NCI-H1417 (cell line): ENCODE results near the gene CTIF.
A peak's percentile ranks its signal among the peaks of the same experiment; 100 is the strongest.
"Not testable (repeated sequence)": the region's sequence is repeated elsewhere in the genome, so short reads cannot be mapped to it uniquely, and the experiment has no call there.

ENCODE experiments used
- DNase-seq, 3 experiments: peaks; one replicate each; lab custom pipeline; 2025; lab: John Stamatoyannopoulos, UW

CTIF gene

DNA sequence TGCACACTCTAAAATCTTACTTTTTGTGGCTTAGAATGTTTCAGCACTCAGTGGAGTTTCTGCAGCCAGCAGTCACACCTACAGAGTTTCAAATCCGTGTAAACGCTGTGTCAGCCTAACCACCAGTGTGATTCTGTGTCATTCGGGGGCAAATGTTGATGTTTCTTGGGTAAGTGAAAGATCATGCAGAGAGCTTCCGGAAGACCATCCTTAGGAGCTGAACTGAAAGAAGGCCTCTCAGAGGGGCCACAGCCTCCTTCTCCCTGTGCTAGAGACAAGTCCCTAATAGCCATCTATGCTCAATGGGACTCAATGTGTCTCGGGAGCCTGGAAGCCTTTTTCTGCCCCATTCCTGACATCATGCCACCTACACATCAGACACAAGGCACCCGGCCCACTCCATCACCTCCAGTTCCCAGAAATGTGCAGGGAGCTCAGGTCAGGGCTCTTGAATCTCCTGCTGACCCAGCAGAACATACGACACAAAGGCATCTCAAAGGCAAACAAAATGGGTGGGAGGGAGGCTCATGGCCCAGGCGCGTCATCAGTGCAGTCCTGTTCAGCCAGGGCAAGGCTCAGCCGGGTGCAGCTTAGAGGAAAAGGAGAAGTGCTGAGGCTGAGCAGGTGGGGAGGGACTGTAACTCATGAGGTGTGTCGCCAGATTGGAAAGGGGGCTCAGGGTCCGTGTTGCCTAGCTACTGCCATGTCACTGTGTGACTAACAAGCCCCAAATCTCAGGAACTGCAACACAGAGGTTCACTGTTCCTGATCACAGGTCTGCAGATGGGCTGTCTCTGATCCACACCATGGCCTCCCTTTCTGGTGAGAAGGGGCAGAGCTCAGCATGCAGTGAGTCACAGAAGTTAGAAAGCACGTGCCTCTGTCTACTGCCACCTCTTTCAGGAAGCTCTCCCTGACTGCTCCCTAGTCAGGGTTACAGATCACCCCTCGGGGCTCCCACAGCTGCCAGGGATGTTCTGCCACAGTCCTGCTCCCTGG lies 329.9 kb downstream of the CTIF start:
- peak in 1 of 3 experiments; percentile 30 for DNase-seq

DNA sequence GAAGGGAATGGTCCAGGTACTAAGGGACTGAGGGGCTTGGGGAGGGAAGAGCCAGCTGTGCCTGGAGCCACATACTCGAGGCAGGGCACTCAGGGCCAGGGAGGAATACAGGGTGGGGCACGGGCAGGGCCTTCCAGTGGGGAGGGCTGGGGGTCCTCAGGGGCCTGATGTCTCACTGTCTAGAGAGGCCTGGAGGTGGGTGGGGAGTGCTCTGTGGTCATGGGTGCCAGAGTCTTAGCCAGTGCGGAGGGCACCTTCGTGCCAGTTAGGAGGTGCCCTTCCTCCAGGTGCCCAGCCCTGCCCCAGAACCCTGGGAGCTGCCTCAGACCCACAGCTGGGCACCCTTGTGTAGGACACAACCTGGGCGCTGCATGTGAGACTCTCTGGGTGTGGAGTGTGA lies 330.8 kb downstream of the CTIF start:
- DNase-seq: no peak

DNA sequence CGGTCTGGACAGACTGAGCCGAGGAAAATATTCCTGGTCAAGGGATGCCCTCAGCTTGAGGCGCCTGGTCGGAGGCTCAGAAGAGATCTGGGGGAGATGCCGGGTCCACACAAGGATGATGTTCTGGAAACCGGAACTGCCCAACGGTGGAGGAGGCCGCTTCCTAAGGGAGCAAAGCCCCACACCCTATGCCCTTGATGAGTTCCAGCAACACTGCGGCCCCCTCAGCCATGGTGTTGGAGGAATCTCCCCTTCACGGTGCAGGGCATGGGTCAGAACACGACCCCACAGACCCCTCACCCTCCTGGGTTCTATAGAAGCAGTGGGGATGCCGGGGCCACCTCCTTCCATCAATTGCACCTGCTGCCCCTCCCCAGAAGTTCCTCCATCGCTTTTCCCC lies 332.1 kb downstream of the CTIF start:
- not testable (repeated sequence) for DNase-seq

DNA sequence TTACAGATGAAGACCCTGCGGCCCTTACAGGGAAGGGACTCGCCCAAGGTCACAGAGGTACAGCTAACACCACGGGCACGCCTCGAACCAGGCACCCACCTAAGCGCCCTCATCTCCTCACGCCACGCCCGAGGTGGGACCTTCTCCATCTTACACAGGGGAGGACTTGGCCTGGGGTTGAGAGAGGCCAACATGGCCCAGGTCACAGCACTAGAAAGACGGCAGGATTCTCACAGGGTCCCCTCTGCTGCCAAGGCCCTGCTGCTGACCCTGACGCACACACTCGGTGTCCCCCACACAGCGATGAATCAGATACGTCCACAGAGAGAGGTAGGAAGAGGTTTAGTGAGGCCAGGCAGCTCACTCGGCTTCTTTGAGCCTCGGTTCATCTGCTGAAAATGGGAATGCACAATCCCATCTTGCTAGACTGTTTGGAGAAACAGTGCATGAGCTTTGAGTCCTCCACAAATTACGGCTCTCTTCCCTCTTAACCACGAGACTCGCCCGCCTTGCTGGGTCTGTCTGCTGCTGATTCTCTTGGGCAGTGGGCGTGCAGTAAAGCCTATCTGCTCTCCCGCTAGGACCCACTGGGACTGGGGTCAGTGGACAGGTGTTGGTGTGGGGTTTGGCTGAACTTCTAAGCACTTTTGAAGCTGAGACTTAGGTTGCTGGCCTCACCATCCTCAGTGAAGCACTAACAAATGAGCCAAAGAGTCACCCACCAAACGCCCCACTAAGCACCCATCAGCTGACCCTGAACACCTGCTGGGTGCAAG lies 332.7 kb downstream of the CTIF start:
- DNase-seq: no peak

DNA sequence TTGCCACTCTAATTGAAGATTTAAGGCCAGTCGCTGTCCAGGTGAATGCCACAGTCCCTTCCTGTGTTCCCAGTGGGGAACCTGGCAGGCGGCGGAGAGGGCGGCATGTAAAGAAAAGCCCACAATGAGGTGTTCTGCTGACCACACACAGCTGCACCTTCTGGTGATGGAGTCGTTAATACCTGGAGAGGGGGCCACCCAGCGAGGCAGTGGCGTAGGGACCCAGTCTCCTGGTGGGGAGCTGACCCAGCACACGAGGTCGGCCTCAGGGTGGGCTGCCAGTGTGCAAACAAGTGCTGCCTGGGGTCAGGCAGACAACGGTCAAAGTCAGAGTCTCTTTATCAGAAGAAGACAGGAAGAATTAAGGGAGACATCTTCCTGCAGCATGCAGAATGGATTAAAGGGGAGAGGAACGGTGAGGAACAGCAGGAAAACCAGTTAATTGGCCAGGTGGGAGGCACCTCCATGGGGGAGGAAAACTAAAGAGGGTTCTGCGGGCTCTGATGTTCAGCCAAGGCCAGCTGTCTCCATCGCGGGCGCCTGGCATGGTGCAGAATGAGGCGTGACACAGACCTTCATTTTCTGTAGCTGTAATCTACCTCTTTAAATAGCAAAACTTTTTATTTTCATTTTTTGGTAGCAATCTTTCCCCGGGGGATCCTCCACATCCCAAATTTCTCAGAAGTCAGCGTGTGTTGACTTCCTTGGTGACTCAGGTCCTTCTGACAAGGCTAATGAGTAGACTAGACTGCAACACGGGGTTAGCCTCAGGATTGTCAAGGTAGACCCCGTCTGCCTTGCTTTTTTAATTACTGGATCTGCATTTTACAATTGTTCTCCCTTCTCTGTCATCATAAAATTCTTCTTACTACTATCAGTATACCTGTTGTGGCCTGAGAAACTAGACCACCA lies 333.7 kb downstream of the CTIF start:
- DNase-seq: peak in 2 of 3 experiments; percentile 62 to 82

DNA sequence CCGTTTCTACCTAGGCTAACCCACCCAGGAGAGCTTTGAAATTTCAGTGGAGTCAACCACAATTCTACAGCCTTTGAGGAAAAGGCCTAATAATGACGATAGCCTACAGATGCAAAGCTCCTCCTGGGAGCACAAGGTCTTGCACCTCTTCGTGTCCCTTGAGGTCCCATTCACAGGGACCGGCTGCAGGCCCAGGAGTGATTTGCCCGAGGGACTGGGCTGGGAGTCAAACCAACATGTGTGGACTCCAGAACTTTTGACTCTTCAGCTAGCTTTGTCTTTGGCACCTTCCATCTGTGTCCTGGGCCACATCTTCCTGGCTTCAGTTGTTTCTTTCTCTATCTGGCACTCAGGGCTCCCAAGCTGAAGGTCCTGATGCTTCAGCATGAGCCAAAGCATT lies 335.4 kb downstream of the CTIF start:
- DNase-seq: no peak

DNA sequence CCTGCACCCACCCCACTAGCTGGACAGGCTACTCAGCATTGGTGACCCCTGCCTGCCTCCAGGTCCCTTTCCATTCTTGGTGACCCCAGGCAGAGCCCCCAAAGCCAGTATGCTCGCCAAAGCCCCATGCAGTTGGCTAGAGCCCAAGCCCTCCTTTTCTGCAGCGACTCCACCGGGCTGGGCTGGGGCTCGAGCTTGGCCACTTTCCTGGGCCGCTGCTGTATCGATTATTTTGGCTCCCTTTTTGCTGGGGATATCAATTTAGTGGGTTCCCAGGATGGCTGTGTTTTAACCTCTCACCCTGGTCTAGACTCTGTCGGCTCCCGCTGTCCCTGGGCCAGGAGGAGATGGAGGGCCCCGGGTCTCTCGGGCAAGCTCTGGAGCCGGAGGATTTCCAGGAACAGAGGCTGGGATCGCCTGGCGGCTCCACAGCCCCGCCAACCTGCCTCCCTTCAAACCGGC lies 335.9 kb downstream of the CTIF start:
- no peak for DNase-seq

DNA sequence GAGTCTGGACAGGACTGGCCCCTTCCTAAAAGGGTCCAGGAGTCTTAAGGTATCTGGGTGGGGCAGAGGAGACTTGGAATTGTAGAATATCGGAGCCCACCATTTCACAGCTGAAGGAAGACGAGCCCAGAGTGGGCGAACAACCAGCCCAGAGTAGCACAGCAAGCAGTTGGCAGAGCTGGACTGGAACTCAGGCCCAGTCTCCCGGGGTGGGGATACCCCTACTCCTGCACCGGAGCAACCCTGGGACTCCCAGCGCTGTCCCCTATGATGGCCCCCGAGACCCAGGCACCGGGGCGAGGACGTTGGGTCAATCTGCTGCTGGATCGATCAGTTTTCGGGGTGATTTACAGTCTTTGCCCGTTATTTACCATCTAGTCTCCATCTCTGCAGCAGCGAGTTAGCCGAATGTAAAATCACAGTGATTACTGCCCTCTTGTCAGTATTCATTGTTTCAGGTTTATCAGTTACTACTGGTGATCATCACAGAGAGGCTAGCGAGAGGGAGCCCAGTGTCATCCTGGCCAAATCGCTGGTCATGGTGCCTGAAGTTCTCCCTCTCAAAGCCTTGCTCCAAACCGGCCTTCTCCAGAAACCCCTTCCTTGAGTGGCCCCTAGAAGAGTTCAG lies 336.6 kb downstream of the CTIF start:
- no peak for DNase-seq

DNA sequence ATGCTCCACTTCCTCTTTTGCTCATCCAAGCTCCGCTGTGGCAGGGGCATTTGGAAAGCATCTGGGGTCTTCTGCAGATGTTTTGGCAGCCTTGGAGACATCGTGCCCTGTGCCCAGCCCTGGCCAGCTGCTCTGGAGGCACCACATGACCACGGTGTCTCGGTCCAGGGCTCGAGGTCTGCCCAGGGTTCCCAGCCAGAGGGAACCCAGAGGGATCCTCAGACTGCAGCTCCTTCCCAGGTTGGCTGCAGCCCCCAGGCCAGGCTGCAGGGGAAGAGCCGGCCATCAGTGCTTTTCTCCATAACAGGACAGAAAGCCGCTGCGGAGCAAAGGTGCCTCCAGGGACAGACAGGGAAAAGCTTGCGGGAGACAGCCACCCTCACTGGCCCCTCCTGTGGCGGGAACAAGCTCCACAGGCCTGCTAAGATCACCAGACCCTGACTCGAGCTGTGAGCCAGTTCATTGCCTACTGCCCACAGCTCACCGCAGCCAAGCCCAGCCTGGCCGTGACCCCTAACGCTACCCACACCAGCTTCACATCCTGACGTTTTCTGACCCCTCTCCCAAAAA lies 337.2 kb downstream of the CTIF start:
- DNase-seq: no peak

DNA sequence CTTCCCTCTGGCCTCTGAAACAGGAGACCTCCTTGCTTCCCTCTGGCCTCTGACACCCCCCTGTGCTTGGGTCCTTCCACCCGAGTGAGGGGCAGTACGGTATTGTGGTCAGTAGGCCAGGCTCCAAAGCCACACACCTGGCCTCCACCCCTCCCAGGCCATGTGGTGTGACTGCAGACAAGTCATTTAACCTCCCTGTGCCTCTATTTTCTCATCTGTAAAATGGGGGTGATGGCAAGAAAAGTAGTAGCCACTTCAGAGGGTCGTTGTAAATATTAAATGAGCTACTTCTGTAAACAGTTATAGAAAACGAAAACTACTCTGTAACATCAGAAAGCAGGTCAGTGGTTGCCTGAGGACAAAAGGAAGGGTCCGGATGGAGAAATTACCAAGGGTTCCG lies 337.8 kb downstream of the CTIF start:
- no peak for DNase-seq

DNA sequence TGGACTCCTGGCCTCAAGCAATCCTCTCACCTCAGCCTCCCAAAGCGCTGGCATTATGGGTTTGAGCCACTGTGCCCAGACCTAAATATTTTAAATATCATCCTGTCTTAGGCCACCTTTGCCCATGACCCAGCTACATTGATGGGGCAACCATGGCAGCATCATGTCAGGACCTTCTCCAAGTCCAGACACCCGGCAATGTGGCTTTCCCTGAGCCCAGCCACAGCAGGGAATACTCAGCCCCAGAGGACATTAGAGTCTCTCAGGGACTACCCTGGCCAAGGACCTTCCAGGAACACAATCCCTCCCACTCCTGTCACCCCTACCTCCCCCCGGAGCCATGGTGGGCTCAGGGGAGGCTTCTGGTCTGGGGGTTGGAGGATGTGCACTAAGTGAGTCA lies 339.1 kb downstream of the CTIF start:
- DNase-seq: no peak

DNA sequence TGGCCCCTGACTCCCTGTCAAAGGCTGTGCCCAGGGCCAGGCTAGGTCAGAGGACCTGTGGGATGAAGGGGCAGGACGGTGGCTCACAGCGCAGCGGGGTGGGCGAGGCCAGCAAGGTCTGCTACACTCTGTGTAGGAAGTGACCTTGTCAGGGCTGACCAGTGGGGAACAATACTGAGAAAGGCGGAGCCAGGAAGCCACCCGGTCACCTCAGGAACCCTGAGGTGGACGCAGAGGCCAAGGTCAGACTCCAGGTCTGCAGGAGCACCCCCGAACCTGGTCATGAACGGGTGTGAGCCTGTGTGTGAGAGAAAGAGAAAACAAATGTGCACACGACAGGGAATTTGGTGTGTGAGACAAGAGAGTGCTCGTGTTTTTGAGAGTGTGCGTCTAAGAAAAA lies 339.6 kb downstream of the CTIF start:
- no peak for DNase-seq

DNA sequence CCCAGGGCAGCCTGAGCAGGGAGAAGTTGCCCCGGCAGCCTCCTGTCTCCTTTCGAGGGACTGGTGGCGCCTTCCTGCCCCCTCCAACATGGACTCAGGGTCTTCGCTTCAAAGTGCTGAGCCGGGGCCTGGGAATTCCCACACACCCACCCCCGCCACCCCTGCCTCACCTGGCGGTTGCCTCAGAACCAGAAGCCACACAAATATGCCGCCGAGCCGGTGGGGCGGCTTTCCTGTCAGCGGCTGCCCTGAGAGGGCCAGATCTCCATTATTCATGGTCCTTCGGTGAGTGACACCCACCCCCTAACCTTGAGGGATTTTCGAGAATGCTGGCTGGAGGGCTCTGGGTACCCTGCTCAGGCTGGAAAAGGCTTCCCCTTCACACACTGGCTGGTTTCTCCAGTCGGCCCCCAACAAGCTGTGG lies 340.2 kb downstream of the CTIF start:
- no peak for DNase-seq

DNA sequence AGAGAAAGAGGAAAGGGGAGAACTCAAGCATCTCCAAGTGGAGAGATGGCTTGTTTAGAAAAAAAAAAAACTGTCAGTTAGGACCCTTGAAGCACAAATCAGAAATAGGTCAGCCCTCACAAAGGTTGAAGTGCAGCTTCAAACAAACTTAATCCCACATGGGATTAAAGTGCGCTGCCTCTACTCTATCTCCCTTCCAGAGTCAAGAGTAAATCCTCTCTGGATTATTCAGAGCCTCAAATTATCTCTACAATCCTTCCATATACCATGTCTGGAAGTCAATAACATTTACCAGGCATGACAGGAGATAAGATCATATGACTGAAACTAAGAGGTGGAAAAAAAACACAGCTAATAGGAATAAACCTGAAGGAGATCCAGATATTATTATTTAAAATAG lies 342.1 kb downstream of the CTIF start:
- DNase-seq: no peak

DNA sequence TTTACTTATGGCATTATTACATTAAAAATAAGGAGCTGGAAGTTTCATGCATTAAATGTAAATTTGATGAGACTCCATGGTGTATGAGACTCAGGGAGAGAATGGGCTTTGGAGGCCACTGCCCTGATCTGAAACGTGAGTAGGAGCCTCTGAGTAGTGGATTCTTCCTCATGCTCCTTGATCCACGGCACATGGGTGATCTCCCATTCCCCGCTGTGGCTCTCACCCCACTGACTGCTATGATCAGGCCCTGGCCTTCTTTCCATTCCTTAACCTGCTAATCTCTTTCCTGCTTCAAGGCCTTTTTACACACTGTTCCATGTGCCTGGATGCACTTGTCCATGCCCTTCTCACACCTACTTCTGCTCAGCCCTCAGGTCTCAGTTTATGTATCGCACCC lies 343.5 kb downstream of the CTIF start:
- DNase-seq: no peak

DNA sequence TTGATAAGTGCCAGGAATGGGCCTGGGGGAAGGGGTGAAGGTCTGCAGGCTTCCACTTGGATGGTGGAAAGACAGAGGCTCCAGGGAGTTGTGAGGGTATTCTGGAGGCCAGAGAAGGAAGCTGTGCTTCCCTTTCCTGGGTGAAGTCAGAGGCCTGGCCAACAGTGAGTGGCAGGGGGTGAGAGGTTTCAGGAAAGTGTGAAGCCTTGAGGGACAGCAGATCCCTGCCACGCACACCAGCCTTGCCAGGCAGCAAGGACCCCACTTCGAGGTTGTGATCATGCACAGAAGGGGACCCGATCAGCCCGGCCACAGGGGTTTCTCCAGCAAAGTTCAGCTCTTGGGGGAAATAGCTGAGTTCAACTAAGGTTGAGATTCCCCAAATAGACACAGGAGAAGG lies 345.5 kb downstream of the CTIF start:
- DNase-seq: peak in 1 of 3 experiments; percentile 62

DNA sequence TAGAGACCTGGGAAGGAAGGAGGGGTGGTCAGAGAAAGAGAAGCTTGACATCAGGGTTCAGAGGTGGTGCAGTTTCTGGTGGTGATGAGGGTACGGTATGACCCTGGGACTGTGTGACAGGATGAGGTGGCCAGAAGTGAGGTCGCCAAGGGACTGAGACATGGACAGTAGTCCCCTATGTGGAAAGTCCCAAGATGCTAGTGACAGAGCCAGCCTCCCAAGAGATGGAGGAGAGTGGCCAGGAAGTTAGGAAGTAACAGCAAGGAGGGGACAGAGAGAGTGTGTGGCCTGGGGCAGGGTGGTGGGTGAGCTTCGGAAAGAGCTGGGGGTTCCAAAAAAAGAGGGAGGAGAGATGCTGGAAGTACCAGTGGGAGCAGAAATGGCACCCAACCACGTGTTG lies 345.9 kb downstream of the CTIF start:
- DNase-seq: no peak

DNA sequence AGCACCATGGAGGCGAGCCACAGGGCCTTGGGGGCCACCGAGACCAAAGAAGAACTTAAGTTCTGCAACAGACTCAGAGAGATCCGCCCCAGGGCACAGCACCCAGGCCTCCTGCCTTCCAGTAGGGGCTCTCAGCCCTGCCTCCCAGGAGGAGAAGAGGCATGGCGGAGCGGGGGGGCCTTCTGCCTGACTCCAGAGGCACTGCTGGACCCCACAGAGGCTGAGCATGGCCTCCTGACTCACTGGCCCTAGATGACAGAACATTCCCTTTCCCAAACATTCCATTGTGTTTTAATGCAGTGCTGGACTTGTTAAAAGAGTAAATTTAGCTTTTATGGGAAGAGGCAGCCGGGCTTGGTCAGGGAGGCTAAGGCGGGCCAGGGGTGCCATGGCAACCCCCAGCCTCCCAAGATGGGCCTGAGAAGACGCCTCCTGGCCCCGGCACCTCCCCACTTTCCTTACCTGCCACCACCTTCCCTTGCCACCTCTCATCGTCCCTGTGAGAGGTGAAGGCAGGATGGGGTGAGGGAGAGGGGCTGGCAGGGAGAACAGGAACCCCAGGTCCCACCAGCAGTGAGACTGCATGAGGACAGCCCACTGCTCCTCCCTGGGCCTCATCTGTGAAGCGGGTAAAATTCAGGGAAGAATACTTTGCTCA lies 346.6 kb downstream of the CTIF start:
- DNase-seq: no peak

DNA sequence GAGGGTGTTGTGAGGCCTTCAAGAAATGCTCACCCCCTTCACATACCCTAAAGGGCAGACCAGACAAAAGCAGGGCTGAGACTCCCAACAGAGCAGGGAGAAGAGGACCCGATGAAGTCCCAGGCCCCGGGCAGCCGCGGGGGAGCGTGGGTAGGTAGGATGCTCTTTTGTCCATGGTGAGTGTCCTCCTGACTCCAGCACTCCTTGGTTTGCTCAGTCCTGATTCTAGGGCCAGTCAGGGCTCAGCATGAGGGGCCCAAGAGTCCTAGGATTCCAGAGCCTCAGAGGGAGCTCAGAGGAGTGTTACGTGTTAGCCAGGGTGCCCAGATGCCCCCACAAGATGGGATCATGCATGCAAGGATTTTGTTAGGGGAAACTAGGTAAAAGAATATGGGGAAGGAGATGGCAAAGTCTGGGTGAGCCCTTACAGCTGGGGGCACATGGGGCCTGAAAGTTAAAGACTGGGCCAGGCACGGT lies 347.1 kb downstream of the CTIF start:
- DNase-seq: no peak
